ENCODE data around the gene TCEANC2. TPM values are rescaled to one million over a fixed set of nuclear protein-coding genes. Genes with fewer than 3 reads are reported as not detected.
"Not testable (repeated sequence)": the region's sequence is repeated elsewhere in the genome, so short reads cannot be mapped to it uniquely, and the experiment has no call there.

TCEANC2 gene
- total RNA-seq, 1 experiment from 2014 or later = 4.2 TPM

GRCh38 chr1:54088385-54088784, 35.0 kb downstream of the TCEANC2 start:
- H3K36me3 ChIP-seq (ENCODE audit: insufficient read depth, low read length, poor library complexity, severe bottlenecking) = no peaks in the 10 kb centered on the region
- H3K4me1 ChIP-seq (ENCODE audit: insufficient read depth, low read length, poor library complexity, severe bottlenecking) = peaks cover 14% of the 10 kb centered on the region
- H3K4me3 ChIP-seq (ENCODE audit: low read depth, low read length, poor library complexity, severe bottlenecking) = no peak overlapping the region
- no peaks in the 10 kb centered on the region for H3K27me3 ChIP-seq (replicated peaks; ENCODE audit: insufficient read depth, low read depth, low read length, poor library complexity)
- no peak overlapping the region for H3K27ac ChIP-seq (ENCODE audit: low read depth, low read length, poor library complexity, severe bottlenecking)
- ChIA-PET CTCF (no interaction called here), POLR2A (ENCODE audit: low non-redundant PET) (no interaction called here)
- no peak for DNase-seq (ENCODE audit: low spot score)
- BruUV-seq (replicated peaks) = no TSS peak
- intact Hi-C loops (cut with micrococcal nuclease; ENCODE audit: unreplicated experiment) = no loop called here
- TF ChIP-seq CTCF (conservative IDR thresholded peaks at IDR 0.05; ENCODE audit: low read depth, low read length) (no peak), EZH2 (IDR thresholded peaks at IDR 0.05; ENCODE audit: borderline replicate concordance, low read depth, low read length, poor library complexity, severe bottlenecking) (no peak)
- no peaks in the 10 kb centered on the region for H3K9me3 ChIP-seq (ENCODE audit: low read depth, low read length, poor library complexity, severe bottlenecking)

- Histone ChIP-seq H3K27me3 (replicated peaks; ENCODE audit: insufficient read depth, low read depth, low read length, poor library complexity) (no peaks in the 10 kb centered on the region), H3K9me3 (ENCODE audit: low read depth, low read length, poor library complexity, severe bottlenecking) (no peaks in the 10 kb centered on the region), H3K4me1 (ENCODE audit: insufficient read depth, low read length, poor library complexity, severe bottlenecking) (peaks cover 31% of the 10 kb centered on the region), H3K36me3 (ENCODE audit: insufficient read depth, low read length, poor library complexity, severe bottlenecking) (no peaks in the 10 kb centered on the region), H3K27ac (ENCODE audit: low read depth, low read length, poor library complexity, severe bottlenecking) (no peak overlapping the region), H3K4me3 (ENCODE audit: low read depth, low read length, poor library complexity, severe bottlenecking) (no peak overlapping the region)
- POLR2A ChIA-PET (ENCODE audit: low non-redundant PET) = no interaction called here
- no peak for TF ChIP-seq EZH2 (IDR thresholded peaks at IDR 0.05; ENCODE audit: borderline replicate concordance, low read depth, low read length, poor library complexity, severe bottlenecking)
- intact Hi-C loops (cut with micrococcal nuclease; ENCODE audit: unreplicated experiment) = no loop called here
- no TSS peak for BruUV-seq (replicated peaks)
- CTCF ChIA-PET = no interaction called here
- no peak for DNase-seq (ENCODE audit: low spot score)
Measured at GRCh38 chr1:54091666-54092065, 38.3 kb downstream of the TCEANC2 start.

- intact Hi-C loops (cut with micrococcal nuclease; ENCODE audit: unreplicated experiment) = no loop called here
- DNase-seq (ENCODE audit: low spot score) = no peak
- Histone ChIP-seq H3K27me3 (replicated peaks; ENCODE audit: insufficient read depth, low read depth, low read length, poor library complexity) (no peaks in the 10 kb centered on the region), H3K9me3 (ENCODE audit: low read depth, low read length, poor library complexity, severe bottlenecking) (no peaks in the 10 kb centered on the region), H3K4me1 (ENCODE audit: insufficient read depth, low read length, poor library complexity, severe bottlenecking) (peaks cover 43% of the 10 kb centered on the region), H3K4me3 (ENCODE audit: low read depth, low read length, poor library complexity, severe bottlenecking) (no peak overlapping the region), H3K36me3 (ENCODE audit: insufficient read depth, low read length, poor library complexity, severe bottlenecking) (no peaks in the 10 kb centered on the region), H3K27ac (ENCODE audit: low read depth, low read length, poor library complexity, severe bottlenecking) (no peak overlapping the region)
- POLR2A ChIA-PET (ENCODE audit: low non-redundant PET) = interaction anchor here (0.7 kb wide), 1 partner anchor 12 kb away, joined by 11 read pairs; no protein-coding TSS in a partner anchor
- no TSS peak for BruUV-seq (replicated peaks)
- CTCF ChIA-PET = no interaction called here
- no peak for TF ChIP-seq CTCF (conservative IDR thresholded peaks at IDR 0.05; ENCODE audit: low read depth, low read length)
- no peak for TF ChIP-seq EZH2 (IDR thresholded peaks at IDR 0.05; ENCODE audit: borderline replicate concordance, low read depth, low read length, poor library complexity, severe bottlenecking)
Measured at GRCh38 chr1:54094001-54094729, 40.8 kb downstream of the TCEANC2 start.

- H3K4me3 ChIP-seq (ENCODE audit: low read depth, low read length, poor library complexity, severe bottlenecking); BruUV-seq (replicated peaks); H3K9me3 ChIP-seq (ENCODE audit: low read depth, low read length, poor library complexity, severe bottlenecking); H3K36me3 ChIP-seq (ENCODE audit: insufficient read depth, low read length, poor library complexity, severe bottlenecking); H3K27me3 ChIP-seq (replicated peaks; ENCODE audit: insufficient read depth, low read depth, low read length, poor library complexity); POLR2A ChIA-PET (ENCODE audit: low non-redundant PET); H3K27ac ChIP-seq (ENCODE audit: low read depth, low read length, poor library complexity, severe bottlenecking); CTCF ChIA-PET; DNase-seq (ENCODE audit: low spot score); intact Hi-C loops (cut with micrococcal nuclease; ENCODE audit: unreplicated experiment): not testable (repeated sequence)
- H3K4me1 ChIP-seq (ENCODE audit: insufficient read depth, low read length, poor library complexity, severe bottlenecking) = peaks cover 43% of the 10 kb centered on the region
Measured at GRCh38 chr1:54094730-54095105, 41.3 kb downstream of the TCEANC2 start.

All from A673 (cell line).